ENCODE measurements around the gene COL24A1.

Gene COL24A1

DNA sequence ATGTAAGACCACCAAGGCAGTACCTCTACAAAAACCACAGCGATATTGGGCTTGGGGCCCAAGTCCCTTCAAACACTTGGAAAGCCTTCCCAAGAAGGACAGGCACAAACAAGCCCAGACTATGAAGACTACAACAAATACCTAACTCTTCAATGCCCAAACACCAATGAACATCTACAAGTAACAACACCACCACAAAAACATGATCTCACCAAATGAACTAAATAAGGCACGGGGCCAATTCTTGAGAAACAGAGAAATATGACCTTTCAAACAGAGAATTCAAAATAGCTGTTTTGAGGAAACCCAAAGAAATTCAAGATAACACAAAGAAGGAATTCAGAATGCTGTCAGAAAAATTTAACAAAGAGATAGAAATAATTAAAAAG is 86.8 kb downstream of the COL24A1 start:
- no peak for DNase-seq

DNA sequence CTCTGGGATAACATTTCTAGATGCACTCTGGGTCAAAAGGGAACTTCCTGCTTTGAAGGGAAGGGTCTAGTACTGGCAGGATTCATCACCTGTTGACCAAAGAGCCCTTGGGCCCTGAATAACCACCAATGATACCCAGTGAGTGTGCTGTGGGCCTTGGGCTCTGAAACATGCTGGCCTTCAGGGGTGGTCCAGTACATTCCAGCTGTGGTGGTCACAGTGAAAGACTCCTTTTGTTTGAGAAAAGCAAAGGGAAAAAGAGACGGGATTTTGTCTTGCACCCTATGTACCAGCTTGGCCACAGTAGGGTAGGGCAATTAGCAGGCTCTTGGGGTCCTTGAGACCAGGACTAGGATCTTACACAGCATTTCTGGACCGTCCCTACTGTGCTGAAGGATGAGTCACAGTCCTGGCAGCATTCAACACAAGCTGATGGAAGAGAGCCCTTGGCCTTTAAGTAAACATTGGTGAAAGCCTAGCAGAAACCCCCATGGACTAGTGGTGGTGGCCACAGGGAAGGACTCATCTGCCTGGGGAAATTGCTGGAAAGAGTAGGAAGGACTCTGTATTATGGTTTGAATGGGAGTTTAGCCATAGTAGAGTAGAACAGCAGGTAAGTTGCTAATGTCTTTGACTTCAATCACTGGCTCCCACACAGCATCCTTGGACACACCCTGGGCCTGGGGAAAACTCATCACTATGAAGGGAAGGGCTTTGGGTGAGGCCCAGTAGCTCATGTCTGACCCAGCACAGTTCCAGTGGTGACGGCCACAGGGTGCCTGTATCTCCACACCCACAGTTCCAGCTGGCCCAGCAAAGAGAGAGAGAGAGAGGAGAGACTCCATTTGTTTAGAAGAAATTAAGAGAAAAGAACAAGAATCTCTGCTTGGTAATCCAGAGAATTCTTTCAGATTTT is 87.5 kb downstream of the COL24A1 start:
- DNase-seq: no peak

DNA sequence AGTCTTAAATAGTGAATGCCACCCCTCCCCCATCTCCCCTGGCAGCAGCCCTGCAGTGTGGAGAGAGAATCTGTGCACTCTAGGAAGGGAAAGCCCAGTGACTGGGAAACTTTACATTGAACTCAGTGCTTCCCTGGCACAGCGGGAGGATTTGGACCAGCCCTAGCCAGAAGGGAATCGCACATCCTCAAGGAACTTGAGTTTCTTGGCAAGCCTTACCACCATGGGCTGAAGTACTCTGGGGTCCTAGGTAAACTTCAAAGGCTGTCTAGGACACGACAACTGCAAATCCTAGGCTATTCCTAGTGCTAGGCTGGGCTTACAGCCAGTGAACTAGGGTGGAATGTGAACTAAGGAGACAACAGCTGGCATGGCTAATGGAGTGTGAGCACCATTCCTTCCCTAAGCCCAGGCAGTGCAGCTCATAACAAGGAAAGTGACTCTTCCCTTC is 88.3 kb downstream of the COL24A1 start:
- no peak for DNase-seq

DNA sequence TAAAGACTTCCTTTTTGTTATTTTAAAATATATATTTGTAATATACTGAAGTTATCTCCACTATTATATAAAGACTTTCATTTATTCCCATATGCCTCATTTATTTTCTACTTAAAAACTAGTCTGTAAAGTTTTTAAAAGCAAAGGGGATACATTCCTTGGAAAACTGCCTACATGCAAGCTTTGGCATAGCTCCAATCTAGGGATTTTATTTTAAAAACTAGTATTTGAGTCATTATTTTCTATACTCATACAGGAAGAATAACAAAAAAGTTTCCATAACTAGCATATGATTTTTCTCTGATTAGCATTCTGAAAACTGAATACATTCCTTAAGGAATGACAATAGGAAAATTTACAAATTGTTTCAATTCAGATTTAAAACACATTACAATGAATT is 88.9 kb downstream of the COL24A1 start:
- DNase-seq: no peak

DNA sequence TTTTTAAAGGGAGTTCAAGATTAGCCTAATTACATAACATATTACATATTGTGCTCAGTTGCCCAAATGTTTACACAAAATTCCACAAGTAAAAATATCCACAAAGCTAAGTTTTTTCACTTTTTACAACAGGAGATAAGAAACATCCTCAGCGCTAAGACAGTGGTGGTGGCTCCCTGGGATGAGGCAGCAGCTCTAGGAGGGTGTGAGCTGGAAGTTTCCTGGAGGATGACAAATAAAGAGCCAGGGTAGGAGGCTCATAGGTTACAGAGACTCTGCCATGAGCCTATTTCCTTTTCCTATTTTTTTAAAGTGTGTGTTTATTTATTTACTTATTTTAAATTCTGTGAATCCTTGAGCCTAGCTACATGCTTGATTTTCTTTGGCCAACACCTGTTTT is 91.7 kb downstream of the COL24A1 start:
- DNase-seq: no peak

DNA sequence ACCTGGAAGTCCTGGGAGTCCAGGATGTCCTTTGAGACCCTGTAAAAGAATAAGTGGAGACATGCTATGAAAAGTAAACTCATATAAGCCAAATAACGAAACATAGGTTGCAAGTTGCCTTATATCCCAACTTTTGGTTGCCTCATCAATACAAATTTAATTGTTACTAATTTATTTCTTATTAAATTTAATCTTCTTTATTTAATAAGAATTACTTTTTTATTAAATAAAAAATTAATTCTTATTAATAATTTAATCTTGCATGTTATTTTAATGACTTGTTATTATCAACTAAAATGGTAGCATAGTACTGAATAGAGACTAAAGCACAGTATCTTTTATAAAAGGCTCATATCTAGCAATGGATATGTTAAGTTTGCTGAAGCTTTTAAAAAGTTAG is 92.9 kb downstream of the COL24A1 start:
- no peak for DNase-seq

DNA sequence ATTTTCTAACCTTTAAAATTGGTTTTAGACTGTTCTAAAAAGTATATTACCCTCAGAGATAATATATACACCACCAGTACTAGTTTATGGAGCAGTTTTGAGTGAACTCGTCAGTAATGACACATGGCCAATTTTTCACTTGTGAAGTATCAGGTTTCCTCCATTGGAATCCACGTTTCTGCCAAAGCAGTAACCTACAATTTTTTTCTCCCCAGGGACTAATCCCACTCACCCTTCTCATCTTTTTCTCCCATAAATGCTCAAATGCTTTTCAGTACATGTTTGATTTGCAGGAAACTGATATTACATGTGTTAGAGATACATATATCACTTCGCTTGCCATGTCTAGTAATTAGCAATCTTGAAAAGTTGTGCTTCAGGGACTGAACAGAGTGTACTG is 94.1 kb downstream of the COL24A1 start:
- no peak for DNase-seq

DNA sequence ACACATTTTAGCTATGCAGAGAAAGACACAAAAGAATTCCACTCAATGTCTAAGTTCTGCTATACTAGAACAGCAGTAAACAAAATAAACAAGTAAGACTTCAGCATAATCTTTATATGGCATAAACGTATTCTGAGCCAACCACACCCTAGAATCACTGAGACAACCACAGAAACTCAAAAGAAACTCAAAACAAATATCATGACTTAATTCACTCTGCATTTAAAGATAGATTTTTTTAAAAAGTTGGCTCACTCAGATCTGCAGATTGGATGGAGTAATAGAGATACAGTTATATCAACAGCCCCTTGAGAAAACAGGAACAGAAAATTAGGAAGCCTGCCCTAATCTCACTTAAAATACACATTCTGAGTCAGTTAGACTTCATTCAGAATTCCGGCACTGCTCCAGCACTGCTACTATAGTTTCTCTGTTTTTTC is 95.0 kb downstream of the COL24A1 start:
- DNase-seq: no peak

DNA sequence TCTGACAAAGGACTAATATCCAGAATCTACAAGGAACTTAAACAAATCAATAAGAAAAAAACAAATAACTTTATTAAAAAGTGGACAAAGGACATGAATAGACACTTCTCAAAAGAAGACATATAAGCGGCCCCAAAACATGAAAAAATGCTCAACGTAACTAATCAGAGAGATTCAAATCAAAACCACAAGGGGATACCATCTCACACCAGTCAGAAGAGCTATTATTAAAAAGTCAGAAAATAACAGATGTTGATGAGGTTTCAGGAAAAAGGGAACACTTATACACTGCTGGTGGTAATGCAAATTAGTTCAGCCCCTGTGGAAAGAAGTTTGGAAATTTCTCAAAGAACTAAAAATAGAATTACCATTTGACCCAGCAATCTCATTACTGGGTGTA is 102.2 kb downstream of the COL24A1 start:
- DNase-seq: no peak

DNA sequence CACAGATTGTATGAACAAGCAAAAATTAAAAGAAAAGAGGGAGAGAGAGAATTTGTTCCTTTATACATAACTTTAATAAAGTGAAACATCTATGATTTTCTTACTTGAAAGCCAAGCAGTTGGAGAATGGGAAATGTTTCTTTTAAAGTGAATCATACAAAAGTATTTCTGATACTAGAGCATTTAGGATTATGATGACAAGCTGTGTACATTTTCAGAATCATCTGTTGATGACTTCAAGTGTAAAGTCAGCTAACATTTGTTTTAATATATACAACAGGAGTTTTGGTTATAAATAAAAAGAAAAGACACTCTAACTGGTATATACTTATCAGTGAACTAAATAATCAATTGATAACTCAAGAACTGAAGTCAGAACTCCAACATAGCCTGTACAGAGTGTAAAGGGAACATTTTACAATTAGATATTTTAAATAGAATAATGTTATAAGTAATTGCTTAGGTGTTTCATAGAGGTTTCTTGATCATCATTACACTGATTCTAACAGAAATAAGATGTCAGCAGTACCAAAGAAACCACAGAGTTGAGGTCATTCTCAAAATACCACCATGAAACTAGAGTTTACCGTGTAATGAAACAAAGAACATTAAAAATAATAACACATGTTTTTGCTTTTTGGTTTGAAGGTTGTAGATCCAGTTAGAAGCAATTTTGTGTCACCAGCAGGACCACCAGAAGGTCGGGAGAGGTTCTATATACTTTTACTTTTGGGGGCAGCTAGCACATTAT is 103.4 kb downstream of the COL24A1 start:
- DNase-seq: no peak

DNA sequence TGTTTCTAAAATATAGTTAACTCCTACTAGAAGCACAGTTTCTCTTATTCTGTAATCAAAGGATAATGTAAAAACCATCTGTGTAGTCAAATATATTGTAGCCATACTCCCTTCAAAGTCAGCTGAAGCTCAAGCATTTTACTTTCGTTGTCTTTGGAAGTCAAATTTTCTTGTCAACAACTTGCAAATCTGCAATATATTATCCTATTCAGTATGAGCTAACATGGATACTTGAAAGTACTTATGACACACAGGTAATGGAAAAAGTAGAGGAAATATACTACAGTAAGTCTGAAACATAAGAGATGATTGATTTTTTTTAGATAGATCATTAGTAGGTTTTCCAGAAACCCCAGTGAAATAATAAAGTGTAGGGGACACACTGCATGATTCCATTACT is 121.5 kb downstream of the COL24A1 start:
- no peak for DNase-seq

DNA sequence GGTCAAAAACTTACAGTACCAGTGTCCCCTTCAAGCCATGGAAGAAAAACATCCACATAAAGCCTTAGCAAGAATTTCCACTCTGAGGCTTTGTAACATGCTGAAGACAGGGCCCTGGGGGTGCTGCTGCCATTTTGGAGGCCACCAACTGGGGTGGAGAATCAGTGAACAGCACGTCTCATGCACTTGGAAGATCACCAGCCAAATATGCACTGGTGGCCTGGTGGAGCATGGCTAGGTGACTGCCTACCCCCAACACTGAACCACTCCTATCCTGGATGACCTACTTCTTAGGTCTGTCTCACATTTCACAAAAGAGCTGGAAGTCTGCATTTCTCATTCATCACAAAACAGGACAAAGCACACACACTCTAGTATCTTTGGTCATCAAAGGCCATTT is 126.4 kb downstream of the COL24A1 start:
- DNase-seq: no peak

DNA sequence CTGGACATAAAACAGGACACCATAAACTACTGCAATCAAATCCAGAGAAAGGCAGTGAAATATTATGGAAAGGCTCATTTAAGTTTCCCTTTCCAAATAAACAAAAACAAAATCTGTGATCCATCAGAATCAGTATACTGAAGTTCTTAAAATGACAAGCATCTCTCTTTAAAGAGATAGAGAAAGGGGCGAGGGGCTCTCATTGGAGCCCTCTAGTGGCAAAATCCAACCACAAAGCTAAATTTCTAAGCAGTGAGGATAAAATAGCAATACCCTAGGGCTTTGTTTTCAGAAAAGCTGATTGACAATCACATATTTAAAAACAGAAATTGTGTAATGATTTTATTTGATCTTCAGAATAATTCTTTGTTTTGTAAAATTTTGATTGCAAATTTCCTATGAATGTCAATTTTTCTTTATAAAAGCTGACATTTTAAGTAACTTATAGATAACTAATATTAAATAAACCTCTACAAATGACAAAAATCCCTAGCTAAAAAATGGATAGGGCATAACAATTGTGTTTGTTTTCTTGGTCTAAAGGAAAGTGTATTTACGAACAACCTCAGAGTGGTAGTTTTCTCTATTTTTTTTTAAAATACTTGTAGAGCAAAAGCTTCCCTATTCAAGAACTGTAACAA is 138.2 kb downstream of the COL24A1 start:
- peak; percentile 48 for DNase-seq

DNA sequence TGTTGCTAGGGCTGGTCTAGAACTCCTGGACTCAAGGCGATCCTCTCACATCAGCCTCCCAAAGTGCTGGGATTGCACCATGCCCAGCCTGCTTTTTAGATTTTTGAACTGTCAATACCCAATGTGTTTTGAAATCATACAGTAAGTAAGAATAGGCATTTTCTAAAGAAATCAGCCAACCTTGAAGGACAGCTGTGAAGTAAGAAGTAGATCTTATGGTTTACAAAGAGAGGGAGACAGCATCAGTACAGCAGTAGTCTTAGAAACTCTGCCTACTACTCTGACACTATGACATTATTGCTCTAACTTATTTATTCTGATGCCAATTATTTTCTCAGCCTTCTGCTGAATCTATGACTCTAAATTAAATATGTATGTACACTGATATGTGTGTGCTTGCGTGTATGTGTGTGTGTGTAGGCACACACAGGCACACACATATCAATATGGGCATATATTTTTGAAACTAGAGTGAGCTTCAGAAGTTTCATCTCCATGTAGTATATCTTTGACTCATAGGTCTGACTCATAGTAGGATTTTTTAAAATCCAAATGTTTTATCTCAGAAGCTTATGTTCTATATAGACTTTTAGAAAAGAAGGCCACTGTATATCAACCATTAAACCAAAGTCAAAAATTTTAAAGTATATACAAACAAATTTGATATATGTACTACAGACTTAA is 140.4 kb downstream of the COL24A1 start:
- no peak for DNase-seq

DNA sequence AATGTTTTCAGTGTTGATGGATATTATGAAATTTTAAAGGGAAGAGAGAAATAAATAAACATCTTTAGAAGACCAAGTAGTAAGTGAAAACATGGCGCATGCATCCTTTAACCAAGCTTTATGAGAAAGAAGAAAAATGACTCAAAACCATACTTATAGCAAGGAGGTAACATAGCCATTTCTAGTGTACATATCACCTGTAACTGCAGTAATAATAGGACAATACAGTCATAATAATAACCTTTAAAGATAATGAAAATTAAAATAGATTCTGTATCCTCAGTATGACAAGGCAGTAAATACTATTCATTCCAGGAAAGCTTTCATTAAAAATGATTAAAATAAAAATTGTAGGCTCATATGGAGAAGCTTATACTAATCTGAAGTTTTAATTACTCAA is 141.2 kb downstream of the COL24A1 start:
- no peak for DNase-seq

DNA sequence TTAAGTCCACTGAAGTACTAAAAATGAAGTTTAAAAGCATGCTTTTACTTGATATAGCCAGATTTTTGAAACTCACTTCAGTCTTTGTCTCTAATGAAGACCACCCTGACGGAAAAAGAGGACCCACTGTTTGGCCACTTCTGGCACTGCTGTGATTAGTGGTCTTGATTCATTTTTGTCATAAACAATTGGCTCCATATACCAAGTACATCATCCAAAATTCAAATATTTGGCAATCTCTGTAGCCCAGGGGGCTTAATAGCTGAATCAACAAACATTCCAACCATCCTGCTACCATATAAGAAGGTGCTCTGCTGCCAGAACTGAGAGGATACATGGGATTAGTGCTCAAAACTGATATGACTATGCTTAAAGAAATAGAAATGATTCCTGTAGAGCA is 156.0 kb downstream of the COL24A1 start:
- DNase-seq: no peak

DNA sequence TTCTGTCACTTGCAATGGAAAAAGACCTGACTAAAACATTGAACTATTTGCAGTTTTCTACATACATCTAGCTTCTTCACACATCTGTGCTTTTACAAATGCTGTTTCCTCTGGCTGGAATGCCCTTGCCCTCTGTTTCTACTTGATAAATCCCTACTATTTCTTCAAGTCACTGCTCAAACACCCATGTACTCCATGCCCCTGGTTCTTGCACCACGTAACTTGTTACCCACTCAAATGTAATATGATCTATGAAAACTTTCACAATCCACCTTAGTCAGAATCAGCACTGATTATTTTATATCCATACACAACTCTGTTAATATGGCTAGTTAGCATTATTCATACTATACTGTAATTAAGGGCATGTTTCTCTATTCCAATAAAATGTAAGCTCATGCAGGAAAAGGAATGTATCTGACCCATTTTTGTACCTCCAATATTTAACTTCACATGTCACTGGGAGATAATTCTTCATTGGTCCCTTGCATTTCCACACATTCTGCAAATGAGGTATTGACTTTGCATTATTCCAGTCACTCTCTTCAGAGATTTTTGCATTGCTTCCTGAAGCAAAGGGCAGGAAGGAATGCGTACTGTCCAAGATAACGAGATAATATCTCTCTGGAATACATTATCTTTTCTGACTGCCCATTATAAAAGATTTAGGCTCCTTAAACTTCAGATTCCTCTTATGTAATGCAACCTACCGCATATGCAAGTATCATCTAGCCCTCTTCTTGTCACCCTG is 158.3 kb downstream of the COL24A1 start:
- DNase-seq: no peak

DNA sequence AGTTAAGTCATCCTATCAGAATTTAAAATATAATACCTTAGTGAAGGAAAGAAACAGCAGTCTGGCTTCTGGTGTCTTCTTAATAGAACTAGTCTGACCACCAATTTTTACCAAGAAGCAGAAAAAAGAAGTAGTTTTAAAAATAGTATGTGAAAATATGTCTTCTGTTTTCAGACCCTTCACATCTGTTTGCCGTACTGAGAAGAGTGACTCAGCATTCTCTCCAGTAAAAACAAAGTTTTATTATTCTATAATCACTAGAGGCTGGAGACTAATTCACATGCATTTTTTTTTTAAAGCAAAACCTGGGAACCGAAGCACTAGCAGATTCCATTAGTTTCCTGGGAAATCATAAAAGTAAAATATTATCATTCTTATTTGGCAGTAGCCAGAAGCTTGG is 163.8 kb downstream of the COL24A1 start:
- DNase-seq: no peak

DNA sequence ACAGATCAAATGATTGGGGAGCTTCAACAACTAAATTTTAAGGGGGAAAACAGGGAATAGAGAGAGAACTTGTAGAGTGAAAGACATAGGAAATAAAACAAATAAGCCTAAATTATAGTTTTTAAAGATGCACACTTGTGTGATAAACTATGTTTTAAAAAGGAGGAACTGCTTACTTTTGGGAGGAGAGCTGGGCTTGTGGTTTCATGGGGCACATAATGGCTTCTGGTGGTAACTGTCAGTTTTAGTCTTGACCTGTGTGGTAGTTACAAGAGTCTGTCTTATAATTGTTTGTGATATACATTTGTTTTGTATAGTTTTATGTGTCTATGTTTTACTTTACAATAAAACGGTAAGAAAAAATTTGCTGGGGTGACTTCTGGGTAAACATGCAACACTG is 165.3 kb downstream of the COL24A1 start:
- no peak for DNase-seq

DNA sequence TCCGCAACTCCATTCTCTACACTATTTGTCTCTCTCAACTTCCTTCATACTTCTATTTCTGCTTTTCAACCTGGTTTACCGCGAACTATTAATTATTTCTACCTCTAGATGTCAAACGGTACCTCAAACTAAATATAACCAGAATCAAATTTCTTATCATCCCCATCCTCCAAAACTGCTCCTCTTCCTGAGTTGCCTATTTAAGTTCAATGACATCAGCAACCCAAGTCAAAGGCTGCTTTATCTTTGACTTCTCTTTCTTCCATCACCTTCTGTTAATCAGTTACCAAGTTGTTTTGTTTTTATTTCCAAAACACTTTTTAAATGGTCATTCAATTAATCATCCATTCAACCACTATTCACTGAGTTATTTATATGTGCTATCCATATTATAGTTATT is 171.9 kb downstream of the COL24A1 start:
- no peak for DNase-seq

DNA sequence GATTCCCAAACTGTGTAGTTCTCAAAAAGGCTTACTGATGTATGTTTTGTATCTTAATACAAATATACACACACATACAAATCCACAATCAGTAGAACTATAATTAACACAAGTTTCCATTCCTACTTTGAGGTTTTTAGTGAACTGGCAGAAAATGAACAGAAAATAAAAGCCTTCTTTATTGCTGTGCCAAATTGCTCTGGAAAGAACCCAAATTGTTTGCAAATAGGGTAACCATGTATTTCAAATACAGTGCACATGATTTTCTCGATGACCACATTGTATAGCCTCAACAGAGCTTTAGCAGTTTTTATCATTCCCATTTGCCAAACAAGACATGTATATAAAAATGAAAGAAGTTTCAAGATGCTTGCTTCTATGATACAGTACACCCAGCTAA is 173.3 kb downstream of the COL24A1 start:
- DNase-seq: no peak

DNA sequence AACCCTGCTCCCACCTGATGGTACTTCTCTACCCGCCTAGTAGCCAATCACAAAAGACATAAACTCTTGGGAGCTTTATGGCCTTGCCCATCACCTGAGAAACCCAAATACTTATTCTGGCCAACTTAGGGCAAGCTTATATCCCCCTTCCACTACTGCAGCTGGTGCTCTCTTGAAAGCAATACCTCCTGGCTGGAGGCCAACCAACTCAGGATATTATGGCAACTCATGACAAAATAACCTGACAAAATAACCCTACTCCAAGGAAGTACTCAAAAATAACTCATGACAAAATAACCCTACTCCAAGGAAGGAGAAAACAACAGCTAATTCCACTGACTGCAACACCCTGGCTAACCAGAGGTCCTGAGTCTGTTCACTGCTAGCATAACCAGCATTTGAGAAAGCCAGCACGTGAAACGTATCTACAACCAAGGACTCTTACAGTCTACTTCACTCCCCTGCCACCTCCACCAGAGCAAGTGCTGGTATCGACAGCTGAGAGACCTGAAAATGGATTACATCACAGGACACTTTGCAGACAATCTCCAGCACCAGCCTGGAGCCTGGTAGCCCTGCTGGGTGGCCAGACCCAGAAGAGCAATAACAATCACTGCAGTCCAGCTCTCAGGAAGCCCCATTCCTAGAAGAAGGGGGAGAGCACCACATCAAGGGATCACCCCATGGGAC is 179.9 kb downstream of the COL24A1 start:
- no peak for DNase-seq
